Measurements from ENCODE around the gene AK5. TPM values are rescaled to one million over a fixed set of nuclear protein-coding genes. Genes with fewer than 3 reads are reported as not detected.

The AK5 gene
- total and polyA plus RNA-seq, 8 donors = 0.11 to 0.87 (median 0.28) TPM; not detected in 1

DNA sequence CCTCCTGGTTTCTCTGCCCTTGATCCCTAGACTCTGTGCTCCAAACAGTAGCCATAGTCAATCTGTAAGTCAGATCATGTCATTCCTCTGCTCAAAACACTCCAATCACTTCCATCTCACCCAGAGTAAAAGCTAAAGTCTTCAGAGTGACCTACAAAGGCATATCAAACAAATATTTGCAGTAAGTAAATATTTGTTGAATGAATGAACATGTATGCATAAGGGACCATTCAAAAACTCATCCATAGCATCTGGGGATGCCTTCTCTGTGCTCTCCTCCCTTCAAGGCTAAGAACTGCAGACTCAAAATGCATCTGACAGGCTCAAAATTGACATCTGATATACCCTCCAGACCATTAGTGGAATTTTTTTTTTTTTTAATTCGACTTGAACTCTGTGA, 18.1 kb upstream of the AK5 start:
- H3K27ac ChIP-seq = no peak overlapping the region
- intact Hi-C loops (cut with DNase I) = no loop called here
- no peak overlapping the region for H3K4me3 ChIP-seq
- no peak for FAIRE-seq
- H3K4me1 ChIP-seq = no peaks in the 10 kb centered on the region
- no peaks in the 10 kb centered on the region for H3K36me3 ChIP-seq
- H3K9me3 ChIP-seq = no peaks in the 10 kb centered on the region
- WGBS, 2 donors = 17 to 18% methylated on average over 1 of the region's 1 CpG
- no peaks in the 10 kb centered on the region for H3K27me3 ChIP-seq
- ATAC-seq = no peak
- TF ChIP-seq, protein P1, sequence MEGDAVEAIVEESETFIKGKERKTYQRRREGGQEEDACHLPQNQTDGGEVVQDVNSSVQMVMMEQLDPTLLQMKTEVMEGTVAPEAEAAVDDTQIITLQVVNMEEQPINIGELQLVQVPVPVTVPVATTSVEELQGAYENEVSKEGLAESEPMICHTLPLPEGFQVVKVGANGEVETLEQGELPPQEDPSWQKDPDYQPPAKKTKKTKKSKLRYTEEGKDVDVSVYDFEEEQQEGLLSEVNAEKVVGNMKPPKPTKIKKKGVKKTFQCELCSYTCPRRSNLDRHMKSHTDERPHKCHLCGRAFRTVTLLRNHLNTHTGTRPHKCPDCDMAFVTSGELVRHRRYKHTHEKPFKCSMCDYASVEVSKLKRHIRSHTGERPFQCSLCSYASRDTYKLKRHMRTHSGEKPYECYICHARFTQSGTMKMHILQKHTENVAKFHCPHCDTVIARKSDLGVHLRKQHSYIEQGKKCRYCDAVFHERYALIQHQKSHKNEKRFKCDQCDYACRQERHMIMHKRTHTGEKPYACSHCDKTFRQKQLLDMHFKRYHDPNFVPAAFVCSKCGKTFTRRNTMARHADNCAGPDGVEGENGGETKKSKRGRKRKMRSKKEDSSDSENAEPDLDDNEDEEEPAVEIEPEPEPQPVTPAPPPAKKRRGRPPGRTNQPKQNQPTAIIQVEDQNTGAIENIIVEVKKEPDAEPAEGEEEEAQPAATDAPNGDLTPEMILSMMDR (IDR thresholded peaks at IDR 0.05) = no peak
- DNase-seq = no peak

DNA sequence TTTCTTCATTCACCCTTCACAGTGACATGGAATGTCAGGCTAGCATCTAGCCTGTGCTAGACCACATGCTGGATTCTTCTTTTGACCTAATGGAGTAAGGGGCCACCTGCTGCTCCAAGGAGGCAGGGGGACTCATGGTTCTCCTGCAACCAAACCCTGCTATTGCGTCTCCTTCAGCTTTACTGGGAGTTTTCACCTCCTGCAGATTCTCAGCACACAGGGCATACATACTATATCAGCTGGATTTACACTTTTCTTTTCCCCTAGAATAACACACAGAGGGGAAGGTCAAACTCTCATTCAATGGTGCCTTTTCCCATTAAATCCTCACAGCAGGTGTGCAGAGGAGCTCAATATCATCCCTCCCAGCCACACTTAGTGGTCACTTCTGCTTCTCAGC, 16.6 kb upstream of the AK5 start:
- Histone ChIP-seq H3K4me1 (no peaks in the 10 kb centered on the region), H3K27me3 (no peaks in the 10 kb centered on the region), H3K4me3 (no peak overlapping the region), H3K36me3 (no peaks in the 10 kb centered on the region), H3K27ac (no peak overlapping the region), H3K9me3 (no peaks in the 10 kb centered on the region)
- DNase-seq (no peak), FAIRE-seq (no peak), ATAC-seq (no peak)
- TF ChIP-seq, protein P1 (IDR thresholded peaks at IDR 0.05) = no peak
- 71 to 81% methylated on average over 1 of the region's 1 CpG for WGBS, 2 donors
- intact Hi-C loops (cut with DNase I) = no loop called here

- ATAC-seq = no peak
- WGBS, 2 donors = 48% methylated on average over 1 of the region's 1 CpG
- Histone ChIP-seq H3K9me3 (no peaks in the 10 kb centered on the region), H3K27me3 (no peaks in the 10 kb centered on the region), H3K4me3 (no peak overlapping the region), H3K4me1 (no peaks in the 10 kb centered on the region), H3K27ac (no peak overlapping the region), H3K36me3 (no peaks in the 10 kb centered on the region)
- no peak for FAIRE-seq
- DNase-seq = no peak
- TF ChIP-seq, protein P1 (IDR thresholded peaks at IDR 0.05) = no peak
- intact Hi-C loops (cut with DNase I) = no loop called here
Observed at GRCh38 chr1:77267035-77267434, 14.8 kb upstream of the AK5 start.

- Histone ChIP-seq H3K27me3 (peaks cover 0 to 3% (median 0%) of the 10 kb centered on the region in 4 donors), H3K9me3 (no peaks in the 10 kb centered on the region), H3K4me1 (no peaks in the 10 kb centered on the region), H3K27ac (no peak overlapping the region), H3K36me3 (no peaks in the 10 kb centered on the region), H3K4me3 (no peak overlapping the region)
- TF ChIP-seq, protein P1 (IDR thresholded peaks at IDR 0.05) = no peak
- no peak for FAIRE-seq
- intact Hi-C loops (cut with DNase I) = no loop called here
- no peak for DNase-seq
- no peak for ATAC-seq
Observed at GRCh38 chr1:77271852-77272580, 9.8 kb upstream of the AK5 start.

- intact Hi-C loops (cut with DNase I) = no loop called here
- ATAC-seq (no peak), DNase-seq (no peak), FAIRE-seq (no peak)
- TF ChIP-seq, protein P1 (IDR thresholded peaks at IDR 0.05) = no peak
- no peak overlapping the region for H3K27ac ChIP-seq
- no peak overlapping the region for H3K4me3 ChIP-seq
- no peaks in the 10 kb centered on the region for H3K36me3 ChIP-seq
- no peaks in the 10 kb centered on the region for H3K9me3 ChIP-seq
- peaks cover 0 to 3% (median 0%) of the 10 kb centered on the region in 4 donors for H3K27me3 ChIP-seq
- no peaks in the 10 kb centered on the region for H3K4me1 ChIP-seq
Observed at GRCh38 chr1:77273891-77274290, 7.9 kb upstream of the AK5 start.

Data from pancreas (tissue), 10 donors.